Liver (tissue), 3 donors: Measurements from ENCODE around the gene ATXN7L1.

Source experiments
- GABPA ChIP-seq, 2 donors: IDR thresholded peaks in 1 of 2; conservative IDR thresholded peaks in 1 of 2; 2 replicates each; pipeline ENCODE4 v1.6.1; 2016; ENCODE audit warnings: antibody characterized with exemption in 2 of 2, mild to moderate bottlenecking in 1 of 2, moderate library complexity in 1 of 2
- JUND ChIP-seq, 2 donors: IDR thresholded peaks; 2 replicates each; pipeline ENCODE4 v1.6.1; 2016; ENCODE audit warnings: antibody characterized with exemption in 2 of 2
- NR2F2 ChIP-seq: IDR thresholded peaks from 2 replicates; pipeline ENCODE4 v1.6.1; 2016; ENCODE audit warnings: antibody characterized with exemption
- RAD21 ChIP-seq, 2 donors: IDR thresholded peaks; 2 replicates each; pipeline ENCODE4 v1.6.1; 2016; ENCODE audit warnings: antibody characterized with exemption in 2 of 2, mild to moderate bottlenecking in 2 of 2
- RXRA ChIP-seq, 2 donors: IDR thresholded peaks; 2 replicates each; pipeline ENCODE4 v1.6.1; 2017 to 2018; ENCODE audit warnings: antibody characterized with exemption in 2 of 2, mild to moderate bottlenecking in 1 of 2
- TAF1 ChIP-seq: conservative IDR thresholded peaks from 2 replicates; pipeline ENCODE4 v1.6.1; 2016; ENCODE audit warnings: antibody characterized with exemption, mild to moderate bottlenecking
- YY1 ChIP-seq: IDR thresholded peaks from 2 replicates; pipeline ENCODE4 v1.6.1; 2016; ENCODE audit warnings: antibody characterized with exemption, mild to moderate bottlenecking
- TF ChIP-seq, protein P1 (sequence below): IDR thresholded peaks from 2 replicates; pipeline ENCODE4 v1.6.1; 2016; ENCODE audit warnings: antibody characterized with exemption
- TF ChIP-seq, protein P2 (sequence below): fragments of 150-350 bp; IDR thresholded peaks from 2 replicates; pipeline ENCODE4 v1.5.1; 2017; ENCODE audit warnings: improper control_type of control experiment, low read depth, low read length; ENCODE audit not compliant: missing input control
- TF ChIP-seq, protein P3 (sequence below): IDR thresholded peaks from 2 replicates; pipeline ENCODE4 v1.6.1; 2016; ENCODE audit warnings: antibody characterized with exemption, mild to moderate bottlenecking
- donor health status: healthy.
- donor health status: healthy.

DNA sequence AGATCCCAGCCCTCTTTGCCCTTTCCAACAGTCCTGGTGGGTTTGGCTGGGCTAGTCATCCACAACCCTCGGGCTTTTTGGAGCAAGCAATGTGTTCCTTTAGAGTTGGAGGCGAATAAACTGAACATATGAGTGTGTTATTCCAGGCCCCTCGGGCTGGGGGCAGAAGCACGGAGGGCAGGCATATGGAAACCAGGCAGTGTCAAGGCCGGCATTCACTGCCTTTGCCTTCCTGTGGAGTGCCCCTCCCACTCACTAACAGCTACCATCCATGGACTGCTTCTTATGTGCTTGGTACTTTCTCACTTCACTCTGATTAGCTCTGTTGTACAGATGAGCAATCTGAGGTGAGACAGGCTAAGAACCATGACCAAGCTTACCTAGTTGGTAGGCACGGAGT, 241.2 kb downstream of the ATXN7L1 start:
- TF ChIP-seq, protein P1, sequence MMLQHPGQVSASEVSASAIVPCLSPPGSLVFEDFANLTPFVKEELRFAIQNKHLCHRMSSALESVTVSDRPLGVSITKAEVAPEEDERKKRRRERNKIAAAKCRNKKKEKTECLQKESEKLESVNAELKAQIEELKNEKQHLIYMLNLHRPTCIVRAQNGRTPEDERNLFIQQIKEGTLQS = no peak
- TF ChIP-seq, protein P2, sequence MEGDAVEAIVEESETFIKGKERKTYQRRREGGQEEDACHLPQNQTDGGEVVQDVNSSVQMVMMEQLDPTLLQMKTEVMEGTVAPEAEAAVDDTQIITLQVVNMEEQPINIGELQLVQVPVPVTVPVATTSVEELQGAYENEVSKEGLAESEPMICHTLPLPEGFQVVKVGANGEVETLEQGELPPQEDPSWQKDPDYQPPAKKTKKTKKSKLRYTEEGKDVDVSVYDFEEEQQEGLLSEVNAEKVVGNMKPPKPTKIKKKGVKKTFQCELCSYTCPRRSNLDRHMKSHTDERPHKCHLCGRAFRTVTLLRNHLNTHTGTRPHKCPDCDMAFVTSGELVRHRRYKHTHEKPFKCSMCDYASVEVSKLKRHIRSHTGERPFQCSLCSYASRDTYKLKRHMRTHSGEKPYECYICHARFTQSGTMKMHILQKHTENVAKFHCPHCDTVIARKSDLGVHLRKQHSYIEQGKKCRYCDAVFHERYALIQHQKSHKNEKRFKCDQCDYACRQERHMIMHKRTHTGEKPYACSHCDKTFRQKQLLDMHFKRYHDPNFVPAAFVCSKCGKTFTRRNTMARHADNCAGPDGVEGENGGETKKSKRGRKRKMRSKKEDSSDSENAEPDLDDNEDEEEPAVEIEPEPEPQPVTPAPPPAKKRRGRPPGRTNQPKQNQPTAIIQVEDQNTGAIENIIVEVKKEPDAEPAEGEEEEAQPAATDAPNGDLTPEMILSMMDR = no peak
- no peak for TF ChIP-seq JUND (IDR thresholded peaks at IDR 0.05)
- no peak for TF ChIP-seq YY1
- no peak for TF ChIP-seq TAF1
- TF ChIP-seq GABPA (IDR thresholded peaks at IDR 0.05 in 1 of 2, conservative IDR thresholded peaks at IDR 0.05 in 1 of 2) = no peak
- TF ChIP-seq RAD21 (IDR thresholded peaks at IDR 0.05) = no peak
- no peak for TF ChIP-seq RXRA (IDR thresholded peaks at IDR 0.05)
- TF ChIP-seq NR2F2 = no peak
- TF ChIP-seq, protein P3, sequence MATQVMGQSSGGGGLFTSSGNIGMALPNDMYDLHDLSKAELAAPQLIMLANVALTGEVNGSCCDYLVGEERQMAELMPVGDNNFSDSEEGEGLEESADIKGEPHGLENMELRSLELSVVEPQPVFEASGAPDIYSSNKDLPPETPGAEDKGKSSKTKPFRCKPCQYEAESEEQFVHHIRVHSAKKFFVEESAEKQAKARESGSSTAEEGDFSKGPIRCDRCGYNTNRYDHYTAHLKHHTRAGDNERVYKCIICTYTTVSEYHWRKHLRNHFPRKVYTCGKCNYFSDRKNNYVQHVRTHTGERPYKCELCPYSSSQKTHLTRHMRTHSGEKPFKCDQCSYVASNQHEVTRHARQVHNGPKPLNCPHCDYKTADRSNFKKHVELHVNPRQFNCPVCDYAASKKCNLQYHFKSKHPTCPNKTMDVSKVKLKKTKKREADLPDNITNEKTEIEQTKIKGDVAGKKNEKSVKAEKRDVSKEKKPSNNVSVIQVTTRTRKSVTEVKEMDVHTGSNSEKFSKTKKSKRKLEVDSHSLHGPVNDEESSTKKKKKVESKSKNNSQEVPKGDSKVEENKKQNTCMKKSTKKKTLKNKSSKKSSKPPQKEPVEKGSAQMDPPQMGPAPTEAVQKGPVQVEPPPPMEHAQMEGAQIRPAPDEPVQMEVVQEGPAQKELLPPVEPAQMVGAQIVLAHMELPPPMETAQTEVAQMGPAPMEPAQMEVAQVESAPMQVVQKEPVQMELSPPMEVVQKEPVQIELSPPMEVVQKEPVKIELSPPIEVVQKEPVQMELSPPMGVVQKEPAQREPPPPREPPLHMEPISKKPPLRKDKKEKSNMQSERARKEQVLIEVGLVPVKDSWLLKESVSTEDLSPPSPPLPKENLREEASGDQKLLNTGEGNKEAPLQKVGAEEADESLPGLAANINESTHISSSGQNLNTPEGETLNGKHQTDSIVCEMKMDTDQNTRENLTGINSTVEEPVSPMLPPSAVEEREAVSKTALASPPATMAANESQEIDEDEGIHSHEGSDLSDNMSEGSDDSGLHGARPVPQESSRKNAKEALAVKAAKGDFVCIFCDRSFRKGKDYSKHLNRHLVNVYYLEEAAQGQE = no peak
